T47D (cell line): ENCODE measurements around the gene SMPD3.

Experiments
- DNase-seq, 2 experiments: peaks; one replicate each; pipeline versions ENCODE4 v3.0.0 to v3.0.0-alpha.2; 2011 to 2012; ENCODE audit warnings: low read depth in 1 of 2, low spot score in 1 of 2
- JUND ChIP-seq: IDR thresholded peaks from 2 replicates; pipeline ENCODE4 v1.6.1; 2012; ENCODE audit warnings: low read depth
- in situ Hi-C: cut with HindIII; loops from 2 replicates; pipeline ENCODE4 v1.10.0; 2016; ENCODE audit warnings: low sequenced_read_pairs, low pct_unique_long_range_greater_than_20kb

Gene SMPD3

GRCh38 chr16:68389750-68390371 is 58.4 kb downstream of the SMPD3 start:
- DNase-seq = no peak
- in situ Hi-C loops = no loop called here
- no peak for TF ChIP-seq JUND

GRCh38 chr16:68389006-68389405 is 59.3 kb downstream of the SMPD3 start:
- in situ Hi-C loops = no loop called here
- no peak for DNase-seq

GRCh38 chr16:68388124-68388523 is 60.2 kb downstream of the SMPD3 start:
- in situ Hi-C loops = no loop called here
- TF ChIP-seq JUND = no peak
- no peak for DNase-seq

More at GRCh38 chr16:68389006-68389405, 59.3 kb downstream of the SMPD3 start:
- TF ChIP-seq JUND = no peak

- DNase-seq = no peak
- in situ Hi-C loops = no loop called here
- TF ChIP-seq JUND = no peak
Observed at GRCh38 chr16:68387301-68387700, 61.0 kb downstream of the SMPD3 start.

GRCh38 chr16:68386628-68387027 is 61.7 kb downstream of the SMPD3 start:
- TF ChIP-seq JUND = no peak
- in situ Hi-C loops = no loop called here
- DNase-seq = no peak

GRCh38 chr16:68385371-68385770 is 62.9 kb downstream of the SMPD3 start:
- DNase-seq = no peak
- TF ChIP-seq JUND = no peak
- in situ Hi-C loops = no loop called here

- no peak for DNase-seq
- in situ Hi-C loops = no loop called here
- TF ChIP-seq JUND = no peak
Observed at GRCh38 chr16:68384288-68385161, 63.8 kb downstream of the SMPD3 start.

GRCh38 chr16:68383858-68384257 is 64.5 kb downstream of the SMPD3 start:
- no peak for DNase-seq
- in situ Hi-C loops = no loop called here
- no peak for TF ChIP-seq JUND

- DNase-seq = no peak
- TF ChIP-seq JUND = no peak
- in situ Hi-C loops = no loop called here
Observed at GRCh38 chr16:68382296-68382718, 66.0 kb downstream of the SMPD3 start.

GRCh38 chr16:68381363-68381724 is 67.0 kb downstream of the SMPD3 start:
- DNase-seq = no peak
- TF ChIP-seq JUND = no peak
- in situ Hi-C loops = no loop called here

- in situ Hi-C loops = no loop called here
- DNase-seq = no peak
- no peak for TF ChIP-seq JUND
Observed at GRCh38 chr16:68380676-68381362, 67.5 kb downstream of the SMPD3 start.

GRCh38 chr16:68380348-68380670 is 68.0 kb downstream of the SMPD3 start:
- DNase-seq = no peak
- in situ Hi-C loops = no loop called here
- no peak for TF ChIP-seq JUND
